DOHH2 (cell line): ENCODE measurements around the gene SMDT1.
A peak's percentile ranks its signal among the peaks of the same experiment; 100 is the strongest.

Experiments
- H3F3A ChIP-seq: fragments of 200-600 bp; sonication (generic), shearing (Covaris generic); 2 replicates; pipeline ENCODE4 v1.6.0; 2016; ENCODE audit warnings: antibody characterized with exemption, mild to moderate bottlenecking; ENCODE audit not compliant: control insufficient read depth, insufficient read depth
- H3K27ac ChIP-seq: fragments of 200-600 bp; sonication (generic); 2 replicates; pipeline ENCODE4 v1.5.1; 2014; ENCODE audit warnings: low read depth, mild to moderate bottlenecking, low read length, moderate library complexity
- H3K27me3 ChIP-seq: fragments of 200-600 bp; sonication (generic); 2 replicates; pipeline ENCODE4 v1.6.1; 2014; ENCODE audit warnings: mild to moderate bottlenecking, low read length, mixed read lengths; ENCODE audit not compliant: control insufficient read depth
- H3K36me3 ChIP-seq: fragments of 200-600 bp; sonication (generic); 2 replicates; pipeline ENCODE4 v1.6.1; 2014; ENCODE audit warnings: mild to moderate bottlenecking, low read length, moderate library complexity, mixed read lengths; ENCODE audit not compliant: control insufficient read depth
- H3K4me1 ChIP-seq: fragments of 200-600 bp; sonication (generic); 2 replicates; pipeline ENCODE4 v1.6.1; 2014; ENCODE audit warnings: mild to moderate bottlenecking, low read length, mixed read lengths; ENCODE audit not compliant: control insufficient read depth
- H3K4me2 ChIP-seq: fragments of 200-600 bp; sonication (generic); 2 replicates; pipeline ENCODE4 v1.6.0; 2014; ENCODE audit warnings: mild to moderate bottlenecking, low read length, moderate library complexity
- H3K4me3 ChIP-seq: fragments of 200-600 bp; sonication (generic); 2 replicates; pipeline ENCODE4 v1.5.1; 2014; ENCODE audit warnings: mild to moderate bottlenecking, low read length, mixed read lengths
- H3K79me2 ChIP-seq: fragments of 200-600 bp; sonication (generic); 2 replicates; pipeline ENCODE4 v1.6.1; 2014; ENCODE audit warnings: mild to moderate bottlenecking, low read length, mixed read lengths; ENCODE audit not compliant: control insufficient read depth
- H3K9me2 ChIP-seq: fragments of 200-600 bp; sonication (generic); replicated peaks from 2 replicates; pipeline ENCODE4 v1.6.1; 2014; ENCODE audit warnings: mild to moderate bottlenecking, low read length, mixed read lengths; ENCODE audit not compliant: control insufficient read depth
- H3K9me3 ChIP-seq: fragments of 200-600 bp; sonication (generic); 2 replicates; pipeline ENCODE4 v1.6.1; 2014; ENCODE audit warnings: antibody characterized with exemption, low read length, mixed read lengths; ENCODE audit not compliant: control insufficient read depth, insufficient read depth
- H4K20me1 ChIP-seq: fragments of 200-600 bp; sonication (generic); 2 replicates; pipeline ENCODE4 v1.6.0; 2014; ENCODE audit warnings: low read depth, mild to moderate bottlenecking, antibody characterized with exemption, low read length, moderate library complexity; ENCODE audit not compliant: control insufficient read depth, insufficient read depth
- EZH2phosphoT487 ChIP-seq: fragments of 200-600 bp; sonication (generic); IDR thresholded peaks from 2 replicates; pipeline ENCODE4 v1.6.1; 2017; ENCODE audit warnings: borderline replicate concordance, mild to moderate bottlenecking, antibody characterized with exemption, low read length, moderate library complexity, mixed read lengths
- TF ChIP-seq, protein P1 (sequence below): fragments of 200-600 bp; sonication (generic); IDR thresholded peaks from one replicate; pipeline ENCODE4 v1.5.1; 2014; ENCODE audit warnings: antibody characterized with exemption, mild to moderate bottlenecking, low read depth, low read length; ENCODE audit not compliant: poor library complexity, severe bottlenecking

Gene SMDT1, protein sequence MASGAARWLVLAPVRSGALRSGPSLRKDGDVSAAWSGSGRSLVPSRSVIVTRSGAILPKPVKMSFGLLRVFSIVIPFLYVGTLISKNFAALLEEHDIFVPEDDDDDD

DNA sequence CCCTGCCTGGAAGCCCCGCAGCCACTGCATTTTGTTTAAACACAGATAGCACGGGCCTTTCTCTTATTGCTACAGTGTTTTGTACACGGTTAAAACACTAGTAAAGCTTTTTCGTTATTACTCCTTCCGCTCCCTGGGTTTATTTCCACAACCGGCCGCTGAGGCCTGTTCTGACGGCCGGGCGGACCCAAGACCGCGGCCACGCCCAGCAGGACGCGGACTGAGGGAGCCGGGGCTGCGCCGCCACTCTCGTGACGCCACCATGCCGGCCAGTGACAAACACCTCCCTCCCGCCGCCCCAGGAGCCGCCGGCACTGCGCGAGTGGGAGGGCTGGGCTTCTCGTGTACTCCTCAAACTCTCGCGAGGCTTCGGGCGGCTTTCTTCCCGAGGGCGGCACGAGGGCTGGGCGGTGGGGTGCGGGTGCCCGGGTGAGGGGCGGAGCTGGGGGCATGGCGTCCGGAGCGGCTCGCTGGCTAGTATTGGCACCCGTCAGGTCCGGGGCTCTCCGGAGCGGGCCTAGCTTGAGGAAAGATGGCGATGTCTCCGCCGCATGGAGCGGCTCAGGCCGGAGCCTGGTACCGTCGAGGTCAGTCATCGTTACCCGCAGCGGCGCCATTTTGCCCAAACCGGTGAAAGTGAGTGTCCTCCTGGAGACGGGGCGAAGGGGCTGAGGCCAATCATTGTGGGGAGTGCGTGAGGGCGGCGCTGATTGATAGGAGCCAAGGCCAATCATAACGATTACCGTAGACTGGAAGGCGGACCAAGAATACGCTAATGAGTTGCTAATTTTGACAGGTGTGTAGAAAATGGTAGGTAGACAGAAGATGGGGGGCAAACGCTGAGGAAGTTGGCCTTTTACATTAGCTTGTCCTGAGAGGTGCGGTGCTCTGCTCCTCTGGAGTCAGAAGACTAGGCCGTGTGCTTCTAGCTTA, at the start of gene SMDT1:
TSS of gene SMDT1 (plus strand) at position 382 of the 933 bp plus-strand sequence. CDS start at position 451, 69 bp downstream.
- no peaks in the 10 kb centered on the region for H4K20me1 ChIP-seq
- H3K27me3 ChIP-seq = no peaks in the 10 kb centered on the region
- H3K4me2 ChIP-seq = peak within 1 kb of the TSS; percentile 90
- H3K9me3 ChIP-seq = no peaks in the 10 kb centered on the region
- H3K79me2 ChIP-seq = peaks cover 45% of the 10 kb centered on the region
- H3K36me3 ChIP-seq = peaks cover 34% of the 10 kb centered on the region
- H3K9me2 ChIP-seq = no peaks in the 10 kb centered on the region
- peaks cover 26% of the 10 kb centered on the region for H3K4me1 ChIP-seq
- TF ChIP-seq, protein P1, sequence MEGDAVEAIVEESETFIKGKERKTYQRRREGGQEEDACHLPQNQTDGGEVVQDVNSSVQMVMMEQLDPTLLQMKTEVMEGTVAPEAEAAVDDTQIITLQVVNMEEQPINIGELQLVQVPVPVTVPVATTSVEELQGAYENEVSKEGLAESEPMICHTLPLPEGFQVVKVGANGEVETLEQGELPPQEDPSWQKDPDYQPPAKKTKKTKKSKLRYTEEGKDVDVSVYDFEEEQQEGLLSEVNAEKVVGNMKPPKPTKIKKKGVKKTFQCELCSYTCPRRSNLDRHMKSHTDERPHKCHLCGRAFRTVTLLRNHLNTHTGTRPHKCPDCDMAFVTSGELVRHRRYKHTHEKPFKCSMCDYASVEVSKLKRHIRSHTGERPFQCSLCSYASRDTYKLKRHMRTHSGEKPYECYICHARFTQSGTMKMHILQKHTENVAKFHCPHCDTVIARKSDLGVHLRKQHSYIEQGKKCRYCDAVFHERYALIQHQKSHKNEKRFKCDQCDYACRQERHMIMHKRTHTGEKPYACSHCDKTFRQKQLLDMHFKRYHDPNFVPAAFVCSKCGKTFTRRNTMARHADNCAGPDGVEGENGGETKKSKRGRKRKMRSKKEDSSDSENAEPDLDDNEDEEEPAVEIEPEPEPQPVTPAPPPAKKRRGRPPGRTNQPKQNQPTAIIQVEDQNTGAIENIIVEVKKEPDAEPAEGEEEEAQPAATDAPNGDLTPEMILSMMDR = no peak
- TF ChIP-seq EZH2phosphoT487 = no peak
- H3K27ac ChIP-seq = peak within 1 kb of the TSS; percentile 73
- H3K4me3 ChIP-seq = peak within 1 kb of the TSS; percentile 95
- H3F3A ChIP-seq = 0 out of 2 replicates have a peak, but pooled peaks cover 8% of the 10 kb centered on the region

DNA sequence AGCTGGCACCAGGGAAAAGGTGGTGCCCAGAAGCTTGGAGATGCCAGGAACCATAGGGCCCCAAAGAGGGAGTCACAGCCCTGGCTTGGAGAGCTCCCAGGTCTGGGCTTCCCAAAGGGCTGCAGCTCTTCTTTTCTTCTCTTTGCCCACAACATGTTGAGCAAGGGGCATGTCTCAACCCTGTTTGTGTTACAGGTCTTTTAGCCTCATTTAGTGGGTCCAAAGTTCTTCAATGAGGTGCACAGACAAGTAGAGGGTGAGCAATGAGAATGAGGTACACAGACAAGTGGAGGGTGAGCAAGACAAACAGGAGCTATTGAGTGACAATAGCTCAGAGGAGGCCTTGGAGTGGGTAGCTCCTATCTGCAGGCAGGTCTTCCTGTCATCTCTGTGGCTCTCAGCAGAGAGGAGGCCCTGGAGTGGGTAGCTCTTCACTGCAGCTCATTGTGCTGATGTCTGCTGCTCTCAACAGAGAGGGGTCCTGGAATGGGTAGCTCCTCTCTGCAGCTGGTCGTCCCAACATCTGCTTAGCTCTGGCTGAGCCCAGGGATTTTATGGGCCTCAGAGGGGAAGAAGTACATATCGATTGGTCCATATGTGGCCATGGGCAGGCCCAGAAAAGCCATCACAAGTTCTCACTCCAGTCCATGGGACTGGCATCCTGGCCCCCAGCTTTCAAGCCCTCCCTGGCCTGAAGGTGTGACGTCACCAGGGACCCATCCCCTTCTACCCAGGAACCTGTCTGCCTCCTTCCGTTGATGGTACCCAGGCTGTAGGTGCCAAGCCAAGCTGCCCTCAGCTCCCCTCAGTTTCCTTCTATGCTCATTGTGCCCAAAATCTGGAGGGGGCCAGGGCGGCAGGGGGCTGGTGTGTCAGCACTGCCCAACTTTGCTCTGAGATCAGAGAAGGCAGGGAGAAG, 46.0 kb upstream of the SMDT1 start:
- no peak for TF ChIP-seq EZH2phosphoT487

DNA sequence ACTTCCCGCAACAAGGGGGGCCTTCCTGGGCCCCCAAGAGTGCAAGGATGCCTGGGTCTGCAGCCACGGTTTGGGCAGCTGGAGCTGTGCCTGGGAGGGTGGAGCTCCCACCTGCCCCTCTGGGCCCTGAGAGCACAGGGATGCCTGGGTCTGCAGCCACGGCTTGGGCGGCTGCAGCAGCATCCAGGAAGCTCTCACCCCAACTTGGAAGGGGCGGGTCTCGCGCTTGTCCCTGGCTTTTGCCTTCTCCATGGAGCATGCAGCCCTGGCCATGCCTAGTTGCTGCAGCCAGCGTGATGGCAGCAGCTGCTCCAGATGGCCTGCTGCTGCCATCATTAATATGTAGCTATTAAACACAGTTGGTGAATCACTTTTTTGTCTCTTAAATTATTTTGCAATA, 44.2 kb upstream of the SMDT1 start:
- no peaks in the 10 kb centered on the region for H3K9me2 ChIP-seq
- peaks cover 27% of the 10 kb centered on the region for H3K4me1 ChIP-seq
- peaks cover 3% of the 10 kb centered on the region; the same call in 1 of the 2 replicates for H3K27me3 ChIP-seq
- H3K4me3 ChIP-seq = no peak overlapping the region
- TF ChIP-seq, protein P1 = no peak
- no peak for TF ChIP-seq EZH2phosphoT487
- no peaks in the 10 kb centered on the region for H3F3A ChIP-seq
- peaks cover 13% of the 10 kb centered on the region for H3K9me3 ChIP-seq
- H3K4me2 ChIP-seq = no peak overlapping the region
- H3K79me2 ChIP-seq = no peaks in the 10 kb centered on the region
- no peaks in the 10 kb centered on the region for H4K20me1 ChIP-seq
- H3K27ac ChIP-seq = no peak overlapping the region
- H3K36me3 ChIP-seq = no peaks in the 10 kb centered on the region

More for the DNA sequence above, 46.0 kb upstream of the SMDT1 start:
- peaks cover 13% of the 10 kb centered on the region for H3K9me3 ChIP-seq
- H3K79me2 ChIP-seq = no peaks in the 10 kb centered on the region
- H3K27me3 ChIP-seq = peaks cover 3% of the 10 kb centered on the region; the same call in 1 of the 2 replicates
- no peak overlapping the region for H3K27ac ChIP-seq
- H3K4me2 ChIP-seq = no peak overlapping the region
- no peak overlapping the region for H3K4me3 ChIP-seq
- no peaks in the 10 kb centered on the region for H4K20me1 ChIP-seq
- H3K36me3 ChIP-seq = no peaks in the 10 kb centered on the region
- no peaks in the 10 kb centered on the region for H3F3A ChIP-seq
- H3K9me2 ChIP-seq = no peaks in the 10 kb centered on the region
- H3K4me1 ChIP-seq = peaks cover 16% of the 10 kb centered on the region
